ENCODE measurements around the gene ASXL3.
A peak's percentile ranks its signal among the peaks of the same experiment; 100 is the strongest.

The ASXL3 gene

GRCh38 chr18:33733376-33733775, 155.4 kb downstream of the ASXL3 start:
- no peak for DNase-seq

GRCh38 chr18:33735428-33735827, 157.4 kb downstream of the ASXL3 start:
- no peak for DNase-seq

- DNase-seq = no peak
Measured at GRCh38 chr18:33741760-33742159, 163.7 kb downstream of the ASXL3 start.

DNA sequence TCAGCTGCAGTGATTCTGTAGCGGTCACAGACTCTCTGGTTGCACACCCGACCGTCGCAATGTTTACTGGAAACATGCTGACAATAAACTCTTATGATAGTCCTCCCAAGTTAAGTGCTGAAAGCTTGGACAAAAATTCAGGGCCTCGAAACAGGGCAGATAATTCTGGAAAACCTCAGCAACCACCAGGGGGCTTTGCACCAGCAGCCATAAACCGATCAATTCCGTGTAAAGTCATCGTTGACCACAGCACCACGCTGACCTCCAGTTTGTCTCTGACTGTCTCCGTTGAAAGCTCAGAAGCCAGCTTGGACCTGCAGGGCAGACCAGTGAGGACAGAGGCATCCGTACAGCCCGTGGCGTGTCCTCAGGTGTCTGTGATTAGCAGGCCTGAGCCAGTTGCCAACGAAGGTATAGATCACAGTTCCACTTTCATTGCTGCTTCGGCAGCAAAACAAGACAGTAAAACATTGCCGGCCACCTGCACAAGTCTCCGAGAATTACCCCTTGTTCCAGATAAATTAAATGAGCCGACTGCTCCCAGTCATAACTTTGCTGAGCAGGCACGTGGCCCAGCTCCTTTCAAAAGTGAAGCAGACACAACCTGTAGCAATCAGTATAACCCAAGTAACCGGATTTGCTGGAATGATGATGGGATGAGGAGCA, 166.1 kb downstream of the ASXL3 start:
- DNase-seq = no peak

- DNase-seq = no peak
Measured at GRCh38 chr18:33745151-33745795, 167.3 kb downstream of the ASXL3 start.

DNA sequence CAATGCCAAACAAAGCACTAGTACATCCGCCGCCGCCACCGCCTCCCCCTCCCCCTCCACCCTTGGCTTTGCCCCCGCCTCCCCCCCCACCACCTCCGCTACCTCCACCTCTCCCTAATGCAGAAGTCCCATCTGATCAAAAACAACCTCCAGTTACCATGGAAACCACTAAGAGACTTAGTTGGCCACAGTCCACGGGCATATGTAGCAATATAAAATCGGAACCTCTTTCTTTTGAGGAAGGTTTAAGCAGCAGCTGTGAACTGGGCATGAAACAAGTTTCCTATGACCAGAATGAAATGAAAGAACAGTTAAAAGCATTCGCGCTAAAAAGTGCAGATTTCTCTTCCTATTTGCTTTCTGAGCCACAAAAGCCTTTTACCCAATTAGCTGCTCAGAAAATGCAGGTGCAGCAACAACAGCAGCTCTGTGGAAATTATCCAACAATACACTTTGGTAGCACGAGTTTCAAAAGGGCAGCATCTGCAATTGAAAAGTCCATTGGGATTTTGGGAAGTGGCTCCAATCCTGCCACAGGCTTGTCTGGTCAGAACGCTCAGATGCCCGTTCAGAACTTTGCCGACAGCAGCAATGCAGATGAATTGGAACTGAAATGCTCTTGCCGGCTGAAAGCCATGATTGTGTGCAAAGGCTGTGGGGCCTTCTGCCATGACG, 168.0 kb downstream of the ASXL3 start:
- DNase-seq = no peak

GRCh38 chr18:33749834-33750233, 171.8 kb downstream of the ASXL3 start:
- peak; percentile 36 for DNase-seq

DNA sequence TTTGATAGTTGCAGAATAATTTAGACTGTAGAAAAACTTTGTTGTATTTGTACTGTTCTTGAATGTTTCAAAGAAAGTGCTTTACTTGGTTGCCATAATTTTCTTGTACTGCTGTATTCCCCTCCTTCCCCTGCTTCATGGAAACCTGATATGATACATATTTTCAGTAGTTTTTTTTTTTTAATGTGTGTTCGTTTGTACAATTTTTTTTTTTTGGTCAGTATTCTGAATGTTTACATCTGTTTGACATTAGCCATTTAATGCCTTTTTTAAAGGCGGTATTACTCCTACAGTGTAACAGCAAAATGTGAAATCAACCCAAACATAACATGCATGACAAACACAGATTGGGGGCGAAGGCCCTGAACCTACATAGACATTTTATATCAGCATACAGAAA, 172.3 kb downstream of the ASXL3 start:
- DNase-seq = no peak

DNA sequence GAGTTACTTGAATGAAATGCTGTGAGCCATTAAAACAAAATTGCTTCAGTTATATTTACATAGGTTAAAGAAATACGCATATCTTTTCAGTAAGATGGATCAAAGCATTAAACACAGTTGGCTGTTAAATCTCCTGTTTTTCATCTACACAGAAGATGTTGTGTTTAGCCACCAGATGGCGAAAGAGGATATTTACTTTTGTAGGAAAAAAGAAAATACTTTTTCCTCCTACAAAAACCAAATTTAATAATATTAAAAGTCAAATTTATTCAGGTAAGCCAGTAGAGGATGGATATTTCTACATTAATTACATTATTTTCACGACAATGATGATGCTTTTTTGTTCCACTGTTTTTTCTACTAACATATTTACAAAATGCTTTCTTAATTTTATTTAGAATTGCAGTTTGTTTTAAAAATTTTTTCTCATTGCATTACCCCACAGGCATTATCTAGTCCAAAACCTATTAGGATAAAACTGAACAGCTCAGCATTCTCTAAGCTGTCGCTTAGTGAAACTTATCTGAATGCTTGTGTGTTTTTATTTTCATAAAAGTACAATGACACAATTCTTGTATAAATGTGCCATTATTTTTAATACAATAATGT, 173.7 kb downstream of the ASXL3 start:
- no peak for DNase-seq

- DNase-seq = no peak
Measured at GRCh38 chr18:33755391-33755790, 177.4 kb downstream of the ASXL3 start.

DNA sequence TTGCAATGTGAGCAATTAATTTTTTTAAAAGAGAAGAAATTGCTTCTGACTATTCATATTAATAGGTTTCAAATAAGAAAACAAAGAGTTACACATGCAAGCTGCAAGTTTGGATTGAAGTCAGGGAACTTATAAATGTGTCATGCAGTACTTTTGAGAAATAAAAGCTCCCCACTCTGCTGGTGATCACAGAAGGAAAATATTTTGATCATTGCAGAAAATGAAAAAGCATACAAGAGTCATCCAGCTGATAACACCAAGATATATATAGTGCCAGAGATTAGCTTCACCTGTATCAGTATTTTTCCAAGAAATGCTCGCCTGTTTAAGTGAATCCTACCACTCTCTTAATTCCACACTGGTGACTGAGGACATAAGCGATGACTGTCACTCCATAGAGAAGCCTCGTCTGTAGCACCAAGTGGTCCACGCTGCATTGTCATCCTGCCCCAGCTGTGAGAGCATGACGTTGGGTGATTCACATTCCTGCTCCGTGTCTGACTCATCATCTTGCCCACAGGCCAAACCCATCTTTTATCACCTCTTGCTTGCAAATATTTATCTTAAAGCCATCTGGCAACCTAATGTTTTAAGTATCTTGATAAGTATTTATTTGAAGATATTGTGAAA, 178.0 kb downstream of the ASXL3 start:
- DNase-seq = no peak

- DNase-seq = no peak
Measured at GRCh38 chr18:33757037-33757436, 179.0 kb downstream of the ASXL3 start.

- DNase-seq = no peak
Measured at GRCh38 chr18:33761363-33761762, 183.3 kb downstream of the ASXL3 start.

GRCh38 chr18:33781429-33781828, 203.4 kb downstream of the ASXL3 start:
- DNase-seq = no peak
